ENCODE data around the gene CCL7.

- TF ChIP-seq EZH2 (IDR thresholded peaks at IDR 0.05; ENCODE audit: borderline replicate concordance, insufficient read depth, low read length, poor library complexity, severe bottlenecking) = no peak
- no peak for TF ChIP-seq CTCF (IDR thresholded peaks at IDR 0.05; ENCODE audit: poor library complexity, severe bottlenecking)
- TF ChIP-seq POLR2AphosphoS5 (IDR thresholded peaks at IDR 0.05) = no peak
Measured at GRCh38 chr17:34251186-34251585, 18.8 kb upstream of the CCL7 start.

All from neural cell (in vitro differentiated cells).